ENCODE results near the gene MSI1.
A peak's percentile ranks its signal among the peaks of the same experiment; 100 is the strongest.

Gene MSI1

DNA sequence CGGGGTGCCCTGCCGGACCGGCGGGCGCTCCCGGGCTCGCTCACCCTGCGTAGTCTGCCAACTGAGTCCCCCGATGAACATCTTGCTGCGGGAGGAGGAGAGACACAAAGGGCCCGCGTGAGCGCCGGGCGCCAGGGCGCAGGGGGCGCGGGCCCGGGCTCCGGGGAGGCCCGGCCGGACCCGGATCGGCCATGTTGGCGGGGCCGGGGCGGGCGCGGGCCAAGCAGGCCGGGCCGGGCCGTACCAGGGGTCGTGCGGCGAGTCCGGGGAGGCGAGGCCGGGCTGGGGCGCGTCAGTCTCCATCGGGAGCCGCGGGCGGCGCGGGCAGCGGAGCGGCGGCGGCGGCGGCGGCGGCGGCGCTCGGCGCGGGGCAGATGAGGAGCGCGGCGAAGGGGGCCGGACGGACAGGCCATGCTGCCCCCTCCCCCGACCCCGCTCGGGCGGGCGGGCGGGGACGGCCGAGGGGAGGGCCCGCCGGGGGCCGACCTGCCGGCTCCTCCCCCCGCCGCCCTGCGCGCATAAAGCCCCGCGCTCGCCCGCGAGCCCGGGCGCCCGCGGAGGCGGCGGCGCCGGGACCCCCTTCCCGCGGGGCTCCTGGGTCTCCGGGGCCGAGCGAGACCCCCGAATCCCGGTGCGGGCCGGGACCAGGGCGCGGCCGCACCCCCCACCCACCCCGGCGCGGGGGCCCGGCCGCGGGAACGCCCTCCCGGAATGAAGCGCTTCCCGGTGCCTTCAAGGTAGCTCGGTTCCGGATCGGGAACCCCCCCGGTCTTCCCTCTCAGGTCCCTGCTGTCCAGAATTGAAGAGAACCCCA is at the start of gene MSI1:
Gene MSI1 (minus strand): TSS at position 376 of the 814 bp plus-strand sequence. CDS start 73 bp downstream, at position 303.
- peak in 1 of 2 experiments; percentile 54 for DNase-seq

DNA sequence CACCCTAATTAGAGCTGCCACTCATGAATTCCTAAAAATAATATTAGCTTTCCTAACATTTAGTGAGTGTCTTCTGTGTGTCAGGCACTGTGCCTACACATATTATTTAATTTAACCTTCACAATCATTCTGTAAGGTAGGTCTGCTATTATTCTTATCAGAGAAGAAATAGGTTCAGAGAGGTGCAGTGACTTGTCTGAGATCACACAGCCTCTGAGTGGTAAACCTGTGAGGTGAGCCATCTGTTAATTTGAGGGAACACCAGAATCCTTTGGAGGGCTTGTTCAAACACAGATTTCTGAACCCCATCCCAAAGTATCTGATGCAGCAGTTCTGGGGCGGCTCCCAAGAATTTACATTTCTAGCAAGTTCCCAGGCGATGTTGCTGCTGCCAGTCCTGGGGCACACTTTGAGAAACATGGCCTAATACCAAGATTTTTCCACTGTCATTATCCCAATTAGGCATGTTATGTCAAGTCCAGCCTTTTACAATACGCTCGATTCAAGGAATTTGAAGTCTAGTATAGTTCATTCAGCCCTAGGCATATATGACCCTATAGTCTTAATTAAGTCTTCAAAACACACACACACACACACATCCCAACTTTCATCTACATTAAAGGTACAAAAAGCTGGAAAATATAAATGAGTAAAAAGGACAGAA is 49.1 kb upstream of the MSI1 start:
- no peak for DNase-seq

DNA sequence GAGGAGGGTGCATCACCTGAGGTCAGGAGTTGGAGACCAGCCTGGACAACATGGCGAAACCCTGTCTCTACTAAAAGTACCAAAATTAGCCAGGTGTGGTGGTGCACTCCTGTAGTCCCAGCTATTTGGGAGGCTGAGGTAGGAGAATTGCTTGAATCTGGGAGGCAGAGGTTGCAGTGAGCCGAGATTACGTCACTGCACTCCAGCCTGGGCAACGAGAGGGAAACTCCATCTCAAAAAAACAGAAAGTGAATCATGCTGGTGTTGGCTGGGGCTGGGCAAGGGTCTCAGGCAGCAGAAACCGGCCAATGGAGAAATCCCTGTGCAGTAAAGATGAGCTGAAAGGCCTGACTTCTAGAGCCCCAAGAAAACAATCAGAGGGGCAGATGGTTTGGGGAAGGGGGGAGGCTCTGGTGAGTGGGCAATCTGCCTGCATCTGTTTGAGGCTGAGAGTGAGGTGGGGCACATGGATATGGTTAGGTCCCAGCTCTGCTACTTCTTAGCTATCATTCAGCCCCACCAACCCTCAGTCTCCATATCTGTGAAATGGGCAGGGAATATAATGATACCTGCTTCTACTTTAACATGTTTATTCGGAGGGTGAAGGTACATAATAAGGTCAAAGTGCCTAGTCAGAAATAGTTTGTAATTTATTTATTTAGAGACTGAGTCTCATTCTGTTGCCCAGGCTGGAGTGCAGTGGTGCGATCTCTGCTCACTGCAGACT is 47.7 kb upstream of the MSI1 start:
- DNase-seq: peak; percentile 78 to 85

DNA sequence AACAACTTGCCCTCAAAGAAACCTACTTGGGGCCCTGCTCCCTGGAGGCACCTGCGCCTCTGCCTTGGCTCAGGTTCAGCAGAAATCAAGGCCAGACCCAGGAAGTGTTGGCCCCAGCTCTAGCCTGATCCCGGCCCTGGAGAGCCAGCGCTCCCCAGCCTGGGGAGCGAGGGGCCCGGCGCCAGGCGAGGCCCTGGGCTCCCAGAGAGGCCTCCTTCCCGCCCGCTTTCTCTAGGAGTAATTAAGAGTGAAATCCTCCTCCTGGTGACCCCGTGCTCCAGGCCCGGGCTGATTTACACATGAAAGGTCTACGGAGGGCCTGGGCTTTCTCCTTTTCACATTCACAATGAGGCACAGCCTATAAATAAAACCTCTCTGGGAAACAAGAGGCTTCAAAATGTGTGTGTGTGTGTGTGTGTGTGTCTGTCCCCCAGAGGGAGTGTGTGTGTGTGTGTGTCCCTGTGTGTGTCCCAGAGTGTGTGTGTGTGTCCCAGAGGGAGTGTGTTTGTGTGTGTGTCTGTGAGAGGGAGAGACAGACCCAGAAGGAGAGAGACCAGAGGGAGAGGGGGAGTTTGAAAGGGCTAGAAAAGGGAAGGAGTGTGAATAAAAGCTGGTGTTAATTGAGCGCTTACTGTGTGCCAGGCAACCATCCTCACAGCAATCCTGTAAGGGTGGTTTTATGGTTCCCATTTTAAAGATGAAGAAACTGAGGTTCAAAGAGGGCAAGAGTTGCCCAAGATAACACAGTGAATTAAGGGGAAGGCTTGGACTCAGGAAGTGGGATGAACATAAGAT is 45.1 kb upstream of the MSI1 start:
- no peak for DNase-seq

DNA sequence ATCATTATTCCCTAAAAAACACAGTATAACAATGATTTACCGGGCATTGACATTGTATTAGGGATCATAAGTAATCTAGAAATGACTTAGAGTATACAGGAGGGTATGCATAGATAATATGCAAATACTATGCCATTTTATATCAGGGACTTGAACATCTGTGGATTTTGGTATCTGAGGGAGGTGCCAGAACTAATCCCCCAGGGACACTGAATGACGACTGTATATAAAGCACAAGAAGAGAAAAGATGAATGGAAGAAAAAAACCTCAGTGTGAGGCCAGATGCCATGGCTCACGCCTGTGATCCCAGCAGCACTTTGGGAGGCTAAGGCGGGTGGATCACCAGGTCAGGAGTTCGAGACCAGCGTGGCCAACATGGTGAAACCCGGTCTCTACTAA is 43.5 kb upstream of the MSI1 start:
- peak; percentile 16 to 76 for DNase-seq

DNA sequence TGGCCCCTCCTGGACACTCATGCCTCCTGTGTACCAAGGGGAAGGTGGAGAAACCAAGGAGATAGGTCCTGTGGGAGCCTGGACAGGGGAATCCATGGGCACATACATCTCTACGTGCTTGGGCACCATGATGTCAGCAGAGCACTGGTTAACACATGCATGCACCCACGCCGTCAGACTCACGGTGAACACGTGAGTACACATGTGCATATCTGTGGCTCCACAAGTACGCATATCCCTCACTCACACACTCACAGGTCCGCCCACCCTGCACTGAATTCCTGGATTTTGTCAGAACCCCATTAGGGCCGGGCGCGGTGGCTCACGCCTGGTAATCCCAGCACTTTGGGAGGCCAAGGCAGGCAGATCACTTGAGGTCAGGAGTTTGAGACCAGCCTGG is 39.8 kb upstream of the MSI1 start:
- no peak for DNase-seq

DNA sequence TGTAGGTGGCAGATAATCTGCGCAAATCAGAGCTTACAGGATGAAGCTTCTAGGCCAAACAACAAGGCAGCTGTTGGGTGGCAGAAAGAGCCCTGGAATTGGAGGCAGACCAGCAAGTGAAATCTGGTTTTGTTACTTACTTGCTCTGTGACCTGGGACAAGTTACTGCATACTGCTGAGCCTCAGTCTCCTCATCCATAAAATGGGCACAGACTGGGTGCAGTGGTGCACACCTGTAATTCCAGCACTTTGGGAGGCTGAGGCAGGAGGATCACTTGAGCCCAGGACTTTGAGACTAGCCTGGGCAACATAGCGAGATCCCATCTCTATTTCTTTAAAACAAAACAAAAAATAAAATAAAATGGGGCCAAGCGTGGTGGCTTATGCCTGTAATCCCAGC is 37.6 kb upstream of the MSI1 start:
- DNase-seq: no peak

DNA sequence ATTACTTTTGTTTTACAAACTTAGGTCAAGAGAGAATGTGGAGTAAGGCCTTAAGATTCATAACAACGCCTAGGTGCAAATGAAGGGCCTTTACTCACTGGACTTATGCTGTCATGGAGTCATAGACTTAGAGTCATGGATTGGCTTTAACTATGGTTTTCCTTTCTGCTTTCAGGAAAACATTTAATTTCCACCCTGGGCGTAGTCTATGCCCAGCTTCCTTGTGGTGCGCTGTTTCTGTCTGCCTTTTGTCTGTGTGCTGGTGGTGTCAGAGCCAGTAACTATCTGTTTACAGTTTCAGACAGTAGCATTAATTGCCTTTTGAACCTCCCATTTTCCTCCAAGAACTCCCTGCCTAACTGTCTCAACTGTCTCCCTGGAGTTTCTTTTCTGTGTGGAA is 37.1 kb upstream of the MSI1 start:
- no peak for DNase-seq

DNA sequence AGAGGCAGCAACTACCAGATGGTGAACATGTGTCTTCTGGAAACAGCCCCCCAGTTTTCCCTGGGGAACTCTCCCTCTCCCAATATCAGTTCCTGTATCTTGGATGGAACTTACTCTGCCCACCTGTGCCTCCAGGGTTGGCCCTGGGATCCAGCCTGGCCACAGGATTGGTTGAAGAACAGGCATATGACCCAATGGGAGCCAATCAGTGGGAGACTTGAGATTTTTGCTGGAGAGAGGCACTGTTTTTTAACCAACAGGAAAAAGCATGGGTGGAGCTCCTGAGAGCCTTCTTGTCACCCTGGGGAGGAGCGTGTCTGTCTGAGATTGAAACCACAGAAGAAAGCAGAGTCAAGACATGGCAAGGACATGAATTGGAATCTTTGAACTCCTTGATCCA is 35.3 kb upstream of the MSI1 start:
- DNase-seq: peak; percentile 55 to 75

DNA sequence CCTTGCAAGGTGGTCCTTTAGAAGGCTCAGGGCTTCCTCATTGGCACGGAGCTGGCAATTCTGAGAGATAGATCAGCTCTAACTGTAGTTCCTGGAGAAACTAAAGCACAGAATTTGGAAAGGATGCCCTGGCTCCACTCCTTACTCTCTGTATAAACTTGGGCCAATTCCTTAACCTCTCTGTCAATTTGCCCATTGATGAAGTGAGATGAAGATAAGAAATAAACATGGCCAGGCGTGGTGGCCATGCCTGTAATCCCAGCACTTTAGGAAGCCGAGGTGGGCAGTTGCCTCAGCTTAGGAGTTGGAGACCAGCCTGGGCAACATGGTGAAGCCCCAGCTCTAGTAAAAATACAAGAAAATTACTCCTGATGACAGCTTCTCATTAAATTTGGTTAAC is 34.9 kb upstream of the MSI1 start:
- DNase-seq: no peak

DNA sequence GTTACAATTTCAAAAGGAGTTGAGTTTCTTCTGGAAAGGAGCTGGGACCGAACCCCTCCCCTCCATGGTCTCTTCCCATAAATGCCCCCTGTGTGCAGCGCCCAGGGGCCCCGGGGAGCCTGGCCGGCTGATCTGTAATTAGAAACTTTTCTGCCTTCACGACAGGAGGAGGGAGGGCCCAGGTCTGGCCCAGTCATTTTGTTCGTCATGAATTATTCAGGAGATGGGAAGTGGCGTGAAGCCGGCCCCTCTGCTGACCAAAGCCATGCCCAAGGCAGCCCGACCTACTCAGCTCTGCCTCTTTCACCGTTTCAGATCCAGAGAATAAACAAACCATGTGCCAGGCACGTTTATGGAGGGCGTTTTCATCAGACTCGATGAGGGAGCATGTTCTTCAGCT is 33.3 kb upstream of the MSI1 start:
- DNase-seq: no peak

DNA sequence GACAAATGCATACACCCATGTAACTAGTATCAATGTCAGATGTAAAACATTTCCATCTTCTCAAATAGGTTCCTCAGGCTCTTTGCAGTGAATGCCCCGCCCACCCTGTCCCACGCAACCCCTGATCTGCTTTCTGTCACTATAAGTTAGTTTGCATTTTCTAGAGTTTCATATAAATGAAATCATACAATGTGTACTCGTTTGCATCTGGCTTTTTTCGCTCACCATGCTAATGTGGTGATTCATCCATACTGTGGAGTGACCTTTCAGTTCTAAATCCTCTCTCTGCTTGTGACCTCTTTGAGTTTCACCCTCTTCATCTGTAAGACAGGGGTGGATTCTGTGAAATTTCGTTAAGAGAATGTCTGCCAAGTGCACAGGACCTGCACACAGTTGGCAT is 30.6 kb upstream of the MSI1 start:
- no peak for DNase-seq

DNA sequence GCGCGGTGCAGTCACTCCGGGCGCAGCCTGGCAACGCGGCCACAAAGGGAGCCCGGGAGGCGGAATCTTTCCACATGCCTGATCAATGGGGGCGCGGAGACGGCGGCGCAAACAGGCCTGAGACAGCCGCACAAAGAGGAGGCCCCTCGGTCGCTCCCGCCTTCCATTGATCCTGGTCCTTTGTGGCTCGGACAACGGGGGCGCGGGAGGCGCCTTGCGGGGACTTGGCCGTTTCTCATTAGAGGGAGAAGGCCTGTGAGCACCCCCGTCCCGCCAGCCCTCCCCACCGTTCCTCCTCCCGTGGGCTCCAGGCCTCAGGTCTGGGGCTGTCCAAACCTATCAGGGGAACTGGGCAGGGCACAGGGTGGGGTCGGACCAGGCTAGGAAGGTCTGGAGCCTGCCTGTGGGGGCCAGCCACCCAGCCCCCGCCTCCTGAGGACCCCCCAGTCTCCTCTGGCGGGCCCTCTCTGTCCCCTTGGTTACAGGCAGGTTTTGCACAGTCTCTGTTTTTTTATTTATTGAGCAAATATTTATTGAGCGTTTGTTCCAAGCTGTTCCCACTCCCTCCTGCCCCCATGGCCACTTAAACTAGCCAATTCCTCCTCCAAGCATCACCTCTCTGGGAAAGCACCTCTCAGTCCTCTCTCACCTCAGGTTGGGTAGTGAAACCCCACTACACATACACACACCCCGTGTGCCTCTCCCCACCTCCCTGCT is 29.0 kb upstream of the MSI1 start:
- no peak for DNase-seq

DNA sequence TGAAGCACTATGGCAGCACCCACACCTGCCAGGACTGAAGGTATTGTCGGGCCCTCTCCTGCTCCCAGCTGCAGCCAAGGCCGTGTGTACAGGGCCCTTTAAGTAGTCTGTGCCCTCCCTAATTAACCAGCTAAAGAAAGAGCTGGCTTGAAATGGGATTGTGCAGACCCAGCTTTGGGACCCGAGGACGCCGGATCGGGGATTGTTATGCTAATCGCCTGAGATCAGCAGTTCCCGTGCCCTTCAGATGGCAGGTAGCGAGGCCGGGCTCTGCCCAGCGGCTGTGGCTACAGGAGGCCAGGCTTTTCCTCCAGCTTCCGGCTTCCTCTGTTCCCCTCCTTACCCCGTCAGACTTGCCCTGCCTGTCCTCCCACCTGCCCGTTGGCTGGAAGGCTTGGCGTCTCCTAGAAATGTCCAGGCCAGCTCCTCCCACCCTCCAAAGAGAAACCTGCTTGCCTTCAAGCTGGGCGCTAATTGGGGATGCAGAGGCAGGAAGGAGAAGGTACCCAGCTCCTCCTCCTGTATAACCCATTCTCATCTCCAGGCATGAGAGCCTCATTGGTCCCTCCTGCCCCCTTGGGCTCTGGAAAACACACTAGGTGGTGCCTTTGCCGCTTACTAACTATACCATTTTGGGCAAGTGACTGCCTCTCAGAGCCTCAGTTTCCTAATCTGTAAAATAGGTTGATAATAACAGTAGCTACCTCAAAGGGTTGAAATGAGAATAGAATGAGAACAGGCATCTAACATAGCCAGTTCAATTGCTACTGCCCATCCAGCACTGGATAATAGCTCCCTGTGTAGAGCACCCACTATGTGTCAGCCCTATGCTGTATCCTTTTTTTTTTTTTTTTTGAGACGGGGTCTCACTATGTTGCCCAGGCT is 25.8 kb upstream of the MSI1 start:
- no peak for DNase-seq

DNA sequence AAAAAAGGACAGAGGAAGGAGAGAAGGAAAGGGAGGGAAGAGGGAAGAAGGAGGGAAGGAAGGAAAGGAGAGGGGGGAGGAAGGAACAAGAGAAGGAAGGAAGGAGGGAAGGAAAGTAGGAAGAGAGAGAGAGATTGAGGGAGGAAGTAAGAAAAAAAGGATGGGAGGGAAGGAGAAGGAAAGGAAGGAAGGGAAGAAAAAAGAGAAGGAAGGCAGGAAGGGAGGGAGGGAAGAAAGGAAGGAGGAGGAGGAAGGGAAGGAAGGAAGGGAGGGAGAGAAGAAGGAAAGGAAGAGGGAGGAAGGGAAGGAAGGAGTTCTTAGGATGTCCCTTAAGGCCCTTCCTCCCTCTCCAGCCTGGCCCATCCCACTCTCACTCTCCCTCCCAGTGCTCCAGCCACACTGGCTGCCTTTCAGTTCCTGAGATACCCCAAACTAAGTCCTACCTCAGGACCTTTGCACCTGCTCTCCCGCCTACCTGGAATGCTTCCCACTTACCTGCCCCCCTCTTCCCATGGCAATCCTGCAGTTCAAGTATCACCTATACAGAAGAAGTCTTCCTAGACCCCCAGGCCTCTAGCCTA is 21.7 kb upstream of the MSI1 start:
- no peak for DNase-seq

DNA sequence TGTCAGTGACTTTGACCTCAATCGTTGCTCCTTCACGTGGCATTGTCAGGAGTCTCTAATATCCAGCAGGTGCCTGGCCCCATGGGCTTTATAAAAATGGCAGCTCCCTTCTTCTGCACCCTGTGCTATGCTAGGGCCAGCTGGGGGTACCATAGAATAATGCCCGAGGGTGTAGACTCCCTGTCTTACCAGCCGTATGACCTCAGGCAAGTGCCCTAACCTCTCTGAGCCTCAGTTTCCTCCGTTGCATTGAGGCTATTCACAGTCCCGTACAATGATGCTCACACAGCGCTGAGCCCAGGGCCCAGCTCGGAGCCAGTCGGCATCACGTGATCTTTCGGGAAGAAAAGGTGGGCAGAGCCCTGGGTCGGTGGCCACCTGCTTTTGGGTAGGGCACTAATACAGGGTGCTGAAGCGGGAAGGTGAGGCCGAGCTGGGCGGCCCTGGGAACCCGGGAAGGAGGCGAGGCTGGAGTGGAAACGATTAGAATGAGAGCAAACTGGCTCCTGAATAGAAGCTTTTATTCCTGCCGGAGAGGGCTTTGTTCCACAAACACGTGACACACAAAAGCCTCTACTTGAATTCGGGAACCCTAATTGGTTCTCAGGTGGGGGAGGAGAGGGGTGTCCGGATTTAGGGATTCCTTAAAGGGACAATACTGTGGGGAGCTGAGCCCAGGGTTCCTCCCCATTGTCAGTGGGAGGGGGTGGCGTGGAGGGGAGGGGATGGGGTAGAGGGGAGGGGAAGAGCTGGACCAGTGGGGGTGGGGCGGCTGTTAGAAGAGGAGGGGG is 19.9 kb upstream of the MSI1 start:
- peak in 1 of 2 experiments; percentile 37 for DNase-seq

DNA sequence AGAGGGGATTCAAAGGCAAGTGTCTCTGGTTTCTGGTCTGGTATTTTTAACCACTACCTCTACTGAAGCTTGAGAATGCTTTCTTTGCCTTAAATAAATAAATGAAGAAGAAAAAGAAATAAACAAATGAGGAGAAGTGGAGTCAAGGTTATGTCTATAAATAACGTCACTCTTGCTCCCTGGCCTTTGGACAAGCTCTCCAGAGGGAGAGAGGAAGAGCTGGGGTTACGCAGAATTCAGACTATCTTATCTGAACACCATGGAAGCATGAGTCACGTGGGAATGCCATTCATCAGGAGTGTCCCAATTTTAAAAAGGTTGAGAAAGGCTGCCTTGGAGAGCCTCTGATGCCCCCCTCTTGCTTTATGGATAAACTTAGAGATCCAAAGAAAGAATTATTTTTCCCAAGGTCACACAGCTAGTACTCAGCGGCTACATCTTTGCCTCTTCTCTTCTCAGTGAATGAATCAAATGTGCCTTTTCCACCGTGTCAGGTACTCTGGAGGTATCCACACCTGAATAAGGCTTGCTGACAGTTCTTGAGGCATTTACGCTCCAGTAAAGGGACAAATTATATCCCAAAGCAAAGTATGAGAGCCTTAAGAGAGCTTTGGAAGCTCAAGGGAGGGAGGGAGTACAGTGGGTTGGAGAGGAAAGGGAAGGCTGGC is 12.9 kb upstream of the MSI1 start:
- DNase-seq: no peak

DNA sequence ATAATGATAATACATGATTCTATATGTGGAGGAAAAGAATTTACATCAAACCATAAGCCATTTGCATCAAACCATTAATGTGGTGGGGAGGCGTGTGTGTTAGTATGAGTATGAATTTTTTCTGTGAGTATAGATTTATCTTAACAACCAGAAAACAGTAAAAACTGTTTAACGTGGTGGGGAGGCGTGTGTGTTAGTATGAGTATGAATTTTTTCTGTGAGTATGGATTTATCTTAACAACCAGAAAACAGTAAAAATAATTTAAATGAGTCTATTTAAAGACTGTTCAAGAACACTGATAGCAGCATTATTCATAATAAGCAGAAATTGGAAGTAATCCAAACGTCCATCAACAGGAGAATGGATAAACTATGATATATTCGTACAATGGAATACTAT is 9.1 kb upstream of the MSI1 start:
- no peak for DNase-seq

DNA sequence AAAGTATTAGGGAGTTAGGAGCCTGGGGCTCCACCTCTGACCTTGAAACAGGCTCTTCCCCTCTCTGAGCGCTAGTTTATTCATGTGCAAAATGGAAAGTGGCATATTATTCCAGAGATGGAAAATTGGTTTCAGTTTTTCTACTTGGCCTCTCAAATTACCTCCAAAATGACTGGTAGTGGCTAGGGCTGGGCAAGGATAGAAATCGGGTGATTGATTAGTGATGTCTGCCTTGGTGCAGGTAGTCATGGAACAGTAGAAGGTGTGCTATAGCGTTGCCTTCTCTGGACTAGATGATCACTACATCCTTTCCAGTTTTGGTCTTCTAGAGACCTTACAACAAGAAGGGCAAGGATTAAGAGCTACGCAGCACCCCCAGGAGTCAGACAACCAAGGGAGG is 8.6 kb upstream of the MSI1 start:
- DNase-seq: no peak
